Stimulated activated CD4-positive, alpha-beta T cell treated with anti-CD3 and anti-CD28 coated beads, Interleukin-1b, Interleukin-23, amount 100 ng/mL, for 48 hours (primary cell): Measurements from ENCODE around the gene NEUROD2.
A peak's percentile ranks its signal among the peaks of the same experiment; 100 is the strongest.

Source experiments
- DNase-seq: peaks from one replicate; pipeline ENCODE4 v3.0.0-alpha.2; 2020

NEUROD2 gene

DNA sequence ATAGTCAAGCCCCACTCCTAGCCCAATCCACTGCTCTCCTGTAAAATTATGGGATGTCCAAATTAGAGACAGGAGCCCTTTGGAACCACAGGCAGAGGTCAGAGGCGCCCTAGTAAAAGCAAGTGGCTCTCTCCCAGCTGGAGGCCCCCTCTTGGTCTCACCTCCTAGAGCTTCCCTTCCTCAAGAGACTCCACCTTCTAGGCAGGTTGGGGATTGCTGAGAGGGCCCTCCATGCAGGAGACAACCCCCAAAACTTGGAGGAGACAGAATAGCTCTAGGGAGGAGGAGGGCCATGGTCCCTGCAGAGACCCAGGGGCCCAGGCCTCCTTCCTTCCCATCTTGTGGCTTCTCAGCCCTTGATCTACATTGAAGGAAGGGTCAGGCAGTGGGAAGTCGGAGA lies 29.4 kb downstream of the NEUROD2 start:
- DNase-seq: no peak

DNA sequence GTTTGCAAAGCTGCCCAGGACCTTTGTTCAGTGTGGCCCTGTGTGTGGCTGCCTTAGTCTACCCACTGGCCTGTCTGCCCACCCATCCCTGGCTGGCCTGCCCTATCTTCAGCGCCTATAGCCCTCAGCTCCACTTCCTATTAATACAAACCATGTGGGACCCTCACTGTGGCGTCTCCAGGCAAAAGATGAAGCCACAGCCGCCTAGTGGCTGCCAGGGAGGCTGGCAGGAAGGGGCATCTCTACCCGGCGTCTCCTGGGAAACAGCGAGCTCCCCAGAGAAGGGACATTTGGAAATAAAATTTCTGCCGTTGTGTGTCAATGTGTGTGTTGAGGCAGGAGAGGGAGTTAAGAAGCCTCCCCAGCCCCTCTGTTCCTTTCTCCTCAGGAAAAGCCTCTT lies 31.5 kb downstream of the NEUROD2 start:
- DNase-seq: no peak

DNA sequence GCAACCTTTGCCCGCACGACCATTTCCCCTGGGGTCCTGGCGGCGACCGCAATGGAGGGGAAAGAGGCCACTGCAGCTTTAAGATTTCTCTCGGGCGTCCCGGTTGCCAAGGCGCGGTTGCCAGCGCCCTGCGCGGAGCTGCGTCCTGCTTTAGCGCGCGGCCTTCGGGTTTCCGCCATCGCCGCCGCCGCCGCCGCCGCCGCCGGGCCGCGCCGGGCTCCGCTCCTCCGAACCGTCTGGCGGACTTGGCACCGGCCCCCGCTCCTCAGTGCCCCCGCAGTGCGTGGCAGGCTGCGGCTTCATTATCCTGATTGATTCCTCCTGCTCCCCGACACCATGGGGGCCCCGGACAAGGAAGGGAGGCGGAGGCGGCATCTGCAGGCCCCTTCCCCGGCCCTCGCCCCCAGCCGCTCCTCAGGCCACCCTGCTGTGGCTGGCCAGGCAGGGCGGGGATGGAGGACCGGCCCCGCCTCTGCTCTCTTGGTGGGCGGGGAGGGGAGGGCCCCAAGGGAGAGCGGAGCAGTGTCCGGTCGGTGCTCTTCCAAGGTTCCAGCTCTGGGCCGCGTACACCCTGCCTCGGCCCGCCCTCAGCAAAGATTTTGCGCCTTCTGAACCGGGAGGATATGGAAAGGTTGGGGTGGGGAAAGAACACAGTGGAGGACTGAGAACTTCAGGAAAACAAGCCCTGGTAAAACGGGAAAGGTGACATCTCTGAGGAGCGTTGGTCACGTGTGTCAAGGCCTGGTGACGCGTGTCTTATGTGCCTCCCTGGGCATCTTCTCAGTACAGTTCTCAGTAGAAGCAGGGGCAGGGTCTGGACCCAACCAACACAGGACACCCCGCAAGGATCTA lies 34.0 kb downstream of the NEUROD2 start:
- peak; percentile 21 for DNase-seq

DNA sequence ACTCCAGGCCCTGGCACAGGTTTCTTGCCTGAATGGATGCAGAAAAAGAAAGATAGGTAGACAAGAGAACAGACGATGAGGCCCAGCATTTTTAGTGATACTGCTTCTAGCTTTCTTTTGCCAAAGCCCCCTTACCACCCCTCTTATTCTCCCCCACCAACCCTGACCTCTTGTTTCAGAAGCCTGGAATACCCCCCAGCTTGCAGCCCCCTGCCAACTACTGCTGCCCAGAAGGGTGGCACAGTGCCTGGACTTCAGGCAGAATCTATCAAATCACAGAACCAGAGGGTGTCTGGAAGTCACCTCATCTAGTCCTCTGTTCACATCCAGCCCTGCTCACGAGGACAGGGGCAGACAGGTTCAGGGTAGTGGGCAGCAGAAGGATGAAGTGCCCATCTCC lies 35.6 kb downstream of the NEUROD2 start:
- DNase-seq: no peak

DNA sequence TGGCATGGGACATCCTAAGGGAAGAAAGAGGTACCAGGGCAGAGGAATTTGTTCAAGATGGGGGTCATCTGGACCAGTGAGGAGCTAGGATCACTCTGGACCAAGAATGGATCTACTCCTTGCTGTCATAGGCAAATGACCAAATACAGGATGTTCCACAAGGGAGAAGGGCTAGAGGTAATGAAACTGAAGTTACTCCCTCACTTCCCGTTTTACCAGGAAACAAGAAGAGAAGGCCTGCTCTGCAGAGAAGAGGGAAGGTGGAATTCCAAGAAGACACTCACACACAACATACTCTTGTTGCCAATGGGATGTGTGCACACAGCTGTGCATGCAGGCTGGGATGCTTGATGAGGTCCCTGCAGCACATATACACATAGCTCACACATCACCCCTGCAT lies 38.6 kb downstream of the NEUROD2 start:
- DNase-seq: no peak

DNA sequence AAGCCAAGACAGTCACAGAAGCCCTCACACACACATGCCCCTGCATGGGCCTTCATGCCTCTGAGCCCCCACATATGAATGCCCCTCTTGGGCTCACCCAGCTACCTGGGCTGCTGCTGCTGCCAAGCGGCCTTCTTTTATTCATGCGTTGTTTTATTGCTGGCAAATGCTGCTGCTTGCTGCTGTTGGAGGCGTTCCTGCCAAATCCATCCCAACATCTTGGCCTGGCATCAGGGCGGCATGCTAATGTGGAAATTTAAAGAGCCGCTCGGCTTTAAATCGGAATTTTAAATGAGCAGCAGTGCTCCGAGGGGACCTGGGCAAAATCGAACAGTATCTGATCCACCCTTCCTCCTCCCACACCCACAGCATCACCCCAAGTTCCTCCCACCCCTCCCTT lies 39.0 kb downstream of the NEUROD2 start:
- DNase-seq: no peak

DNA sequence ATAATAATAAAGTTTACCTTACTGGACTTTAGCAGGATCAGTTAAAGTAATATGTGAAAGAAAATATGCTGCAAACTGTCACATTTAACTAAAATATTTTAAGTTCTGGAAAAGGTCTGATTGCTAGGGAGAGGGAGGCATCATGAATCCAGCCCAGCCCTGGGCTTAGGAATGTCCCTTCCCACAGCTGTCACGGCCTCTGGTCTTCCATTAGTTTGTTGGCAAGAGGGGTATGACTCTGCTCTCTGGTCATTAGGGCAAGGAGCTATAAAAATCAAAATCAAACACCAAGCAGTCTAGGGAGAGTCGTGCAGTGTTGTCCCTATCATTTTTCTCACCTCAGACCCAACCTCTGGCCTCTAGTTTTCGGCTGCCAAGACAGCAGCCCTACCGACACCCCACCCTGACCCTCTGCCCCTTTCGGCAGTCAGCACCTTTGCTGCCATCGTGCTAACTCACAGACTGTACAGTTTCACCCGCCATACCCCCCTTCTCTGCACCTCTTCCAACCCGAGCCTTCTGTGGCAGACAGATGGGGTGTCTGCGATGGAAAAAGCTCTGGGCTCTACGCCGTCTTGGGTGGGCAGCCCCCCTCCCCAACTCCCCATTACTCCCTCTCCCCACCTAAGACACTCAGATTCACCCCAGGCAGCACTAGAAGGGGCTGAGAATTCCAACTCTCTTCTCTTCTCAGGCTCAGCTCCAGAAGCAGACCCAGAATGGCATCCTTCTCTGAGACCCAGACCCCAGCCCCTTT lies 41.4 kb downstream of the NEUROD2 start:
- no peak for DNase-seq

DNA sequence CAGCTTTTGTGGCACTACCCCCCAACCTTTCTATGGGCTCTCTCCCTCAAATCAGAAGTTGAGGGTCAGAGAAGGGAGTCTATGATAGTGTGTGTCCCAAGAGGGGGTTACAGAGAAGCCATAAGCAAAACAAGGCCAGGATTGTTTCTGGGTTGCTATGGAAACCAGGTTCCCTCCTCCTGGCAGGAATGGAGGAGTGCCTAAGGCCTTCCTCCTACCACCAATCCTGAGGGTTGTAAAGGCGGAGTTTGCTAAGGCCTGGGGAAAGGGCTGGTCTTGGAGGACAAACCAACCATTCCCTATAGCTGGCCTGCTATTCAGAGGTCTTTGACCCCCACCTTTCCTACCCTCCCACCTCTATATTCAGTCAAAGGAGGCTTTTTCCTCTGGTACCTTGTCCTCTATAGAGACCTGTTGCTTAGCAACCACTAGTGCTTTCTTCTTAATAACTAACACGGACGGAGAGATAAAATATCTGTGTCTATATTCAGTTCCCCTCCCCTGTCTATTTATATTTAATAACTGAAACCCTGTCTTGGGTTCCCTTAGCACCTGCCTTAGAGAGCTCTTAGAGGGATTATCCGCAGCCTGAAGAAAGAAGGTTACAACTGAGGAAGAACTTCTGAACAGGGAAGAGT lies 43.4 kb downstream of the NEUROD2 start:
- no peak for DNase-seq

DNA sequence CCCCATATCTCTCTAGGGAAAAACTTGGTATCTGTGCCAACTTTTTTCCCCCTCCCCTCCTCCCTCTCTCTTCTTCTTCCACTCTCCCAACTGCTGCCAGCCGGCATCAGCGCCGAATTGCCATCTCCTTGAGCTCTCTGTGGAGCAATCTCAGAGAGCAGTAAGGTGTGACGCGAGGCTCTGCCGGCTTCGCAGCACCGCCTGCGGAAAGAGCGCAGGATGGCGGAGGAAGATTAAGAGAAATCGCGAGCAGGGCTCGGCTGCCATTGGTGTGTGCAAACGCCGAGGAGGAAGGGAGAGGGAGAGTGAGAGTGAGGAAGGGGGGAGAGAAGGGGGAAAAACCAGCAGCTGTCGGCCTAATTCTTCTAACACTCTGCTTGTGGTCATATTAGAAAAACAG lies 44.2 kb downstream of the NEUROD2 start:
- DNase-seq: no peak

DNA sequence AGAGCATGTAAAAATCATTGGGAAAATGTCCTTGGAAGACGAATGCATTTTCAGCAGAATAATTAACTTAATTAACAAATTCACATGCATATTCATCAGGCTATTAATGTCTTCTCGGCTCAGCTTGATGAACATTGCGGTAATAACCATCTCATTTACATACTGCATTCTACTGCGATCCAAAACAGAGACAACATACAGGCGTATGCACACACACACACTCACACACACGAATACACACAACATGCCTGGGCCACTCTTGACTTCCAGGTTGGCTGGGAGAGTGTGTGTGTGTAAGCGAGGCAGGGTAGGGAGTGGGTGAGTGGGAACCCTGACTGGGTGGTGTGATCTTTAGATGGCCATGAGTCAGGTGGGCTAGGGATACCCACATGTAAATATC lies 44.7 kb downstream of the NEUROD2 start:
- no peak for DNase-seq

DNA sequence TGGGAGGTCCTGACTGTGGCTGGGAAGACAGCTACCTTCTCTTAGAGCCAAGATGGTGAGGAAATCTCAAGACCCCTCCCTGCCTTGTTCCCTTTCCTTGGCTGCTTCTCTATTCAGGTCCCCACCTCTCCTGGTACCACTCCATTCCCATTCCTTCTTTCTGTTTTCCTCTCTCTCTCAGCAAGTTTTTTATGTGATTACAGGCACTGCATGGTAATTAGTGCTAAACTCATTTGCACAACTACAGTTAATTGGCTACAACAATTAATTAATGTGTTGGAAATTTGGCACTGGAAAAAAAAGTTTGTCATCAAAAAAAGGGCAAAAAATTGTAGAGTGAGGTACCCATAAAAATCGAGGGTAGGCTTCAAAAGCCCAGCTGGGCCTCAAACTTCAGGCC lies 45.3 kb downstream of the NEUROD2 start:
- no peak for DNase-seq

DNA sequence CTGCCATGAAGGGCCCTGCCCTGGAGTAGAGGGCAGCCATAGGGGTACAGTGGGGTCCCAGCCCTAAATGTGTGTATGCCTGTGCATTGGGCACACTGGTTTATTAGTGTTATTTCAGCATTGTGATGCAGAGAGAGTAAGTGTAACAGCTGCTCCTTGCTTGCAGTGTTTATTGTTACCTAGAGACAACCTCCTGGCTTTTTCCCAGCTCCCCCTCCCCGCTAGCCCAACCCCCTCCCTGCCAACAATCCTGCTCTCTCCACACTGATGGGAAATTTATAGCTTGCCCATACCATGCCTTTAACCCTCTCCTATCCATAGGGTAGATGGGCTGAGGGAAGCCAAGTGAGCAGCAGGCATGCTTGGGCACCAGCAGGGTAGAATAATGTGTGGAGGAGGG lies 51.3 kb downstream of the NEUROD2 start:
- no peak for DNase-seq

DNA sequence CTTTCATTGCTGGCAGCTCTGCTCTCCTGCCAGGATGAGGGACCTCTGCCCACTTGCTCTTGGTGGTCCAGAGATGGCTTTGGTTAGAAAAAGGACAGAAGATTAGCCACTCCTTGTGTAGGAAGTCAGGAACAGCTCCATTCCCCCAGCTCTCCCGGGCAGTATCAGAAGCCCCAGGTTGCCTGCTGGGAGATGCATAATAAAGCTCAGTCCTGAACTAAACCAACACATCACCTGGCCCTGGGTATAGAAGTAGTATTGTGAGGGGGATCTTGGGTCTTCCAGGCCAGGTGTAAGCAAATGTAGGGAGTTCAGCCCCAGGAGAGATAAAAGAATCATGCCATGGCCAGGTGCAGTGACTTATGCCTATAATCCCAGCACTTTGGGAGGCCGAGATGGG lies 52.4 kb downstream of the NEUROD2 start:
- no peak for DNase-seq
